SK-N-SH (cell line): ENCODE data around the gene SLC25A42.

ENCODE experiments used
- CHD2 ChIP-seq: fragments of 150-350 bp; IDR thresholded peaks from 2 replicates; pipeline ENCODE4 v1.6.1; 2018; ENCODE audit warnings: low read length; ENCODE audit not compliant: partially characterized antibody
- FOXM1 ChIP-seq: IDR thresholded peaks from 2 replicates; pipeline ENCODE4 v1.4.0; 2012; ENCODE audit warnings: low read depth, mild to moderate bottlenecking
- NFIC ChIP-seq: IDR thresholded peaks from 2 replicates; pipeline ENCODE4 v1.4.0; 2012; ENCODE audit warnings: borderline replicate concordance
- NRF1 ChIP-seq: IDR thresholded peaks from 2 replicates; pipeline ENCODE4 v1.6.1; 2012; ENCODE audit warnings: low read depth, mild to moderate bottlenecking, low read length
- POLR2AphosphoS5 ChIP-seq: IDR thresholded peaks from 2 replicates; pipeline ENCODE4 v1.6.1; 2012; ENCODE audit warnings: low read depth, low read length
- RAD21 ChIP-seq: IDR thresholded peaks from 2 replicates; pipeline ENCODE4 v1.6.1; 2012; ENCODE audit warnings: mild to moderate bottlenecking, low read length
- TAF1 ChIP-seq: IDR thresholded peaks from 2 replicates; pipeline ENCODE4 v1.6.1; 2012; ENCODE audit warnings: low read depth, mild to moderate bottlenecking, low read length, moderate library complexity, borderline replicate concordance
- TEAD4 ChIP-seq: IDR thresholded peaks from 2 replicates; pipeline ENCODE4 v1.4.0; 2012; ENCODE audit warnings: mild to moderate bottlenecking, borderline replicate concordance; ENCODE audit not compliant: insufficient read depth
- YY1 ChIP-seq: IDR thresholded peaks from 2 replicates; pipeline ENCODE4 v1.4.0; 2012; ENCODE audit warnings: low read depth, mild to moderate bottlenecking
- TF ChIP-seq, protein P1 (sequence below): fragments of 200-600 bp; sonication (generic); IDR thresholded peaks from 2 replicates; pipeline ENCODE4 v1.6.1; 2017; ENCODE audit warnings: antibody characterized with exemption, mild to moderate bottlenecking, moderate library complexity

DNA sequence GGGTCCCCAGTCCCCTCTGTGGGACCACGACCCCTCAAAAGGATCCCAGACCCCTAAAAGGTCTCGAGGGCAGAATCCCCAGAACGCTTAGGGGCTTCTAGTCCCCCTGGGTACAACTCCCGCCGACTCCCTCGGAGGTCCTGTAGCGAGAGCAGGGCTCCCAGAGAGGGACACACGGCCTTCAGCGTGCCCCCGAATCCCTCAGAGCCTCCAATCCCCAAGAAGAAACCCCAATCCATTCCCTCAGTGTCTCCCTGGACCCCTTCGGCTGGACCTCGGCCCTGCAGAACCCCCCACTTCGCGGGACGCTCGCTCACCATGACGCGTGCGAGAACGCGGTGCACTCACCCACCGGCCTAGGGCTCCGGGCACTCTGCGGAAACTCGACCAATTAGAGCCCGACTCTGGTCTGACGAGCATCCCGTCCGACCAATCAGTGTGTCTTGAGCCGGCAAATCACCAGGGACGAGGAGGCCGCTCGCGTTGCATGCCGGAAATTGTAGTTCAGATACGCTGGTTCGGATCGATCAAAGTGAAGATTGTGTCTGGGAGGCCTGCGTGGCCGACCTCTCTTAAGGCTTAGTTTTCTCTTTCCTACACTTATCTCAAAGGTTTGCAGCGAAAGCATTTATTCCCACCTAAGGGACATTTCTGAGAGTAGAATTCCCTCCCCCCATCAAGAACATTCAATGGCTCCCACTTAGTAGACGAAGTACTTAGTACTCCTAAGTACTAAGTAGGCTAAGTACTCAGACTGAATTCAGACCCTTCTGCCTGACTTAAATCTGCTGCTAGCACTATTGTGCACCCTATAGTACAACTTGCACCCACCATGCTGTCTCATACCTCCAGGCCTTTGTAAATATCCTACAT is 74.6 kb downstream of the SLC25A42 start, which contains the start of gene TMEM161A:
- TF ChIP-seq NRF1 (no peak), CHD2 (peak; percentile 94), NFIC (no peak), YY1 (peak; percentile 41; the same call in 1 of the 2 replicates), FOXM1 (no peak), TAF1 (peak; percentile 62; the same call in 1 of the 2 replicates), TEAD4 (no peak), POLR2AphosphoS5 (peak; percentile 81; the same call in 1 of the 2 replicates), RAD21 (no peak)
- TF ChIP-seq, protein P1, sequence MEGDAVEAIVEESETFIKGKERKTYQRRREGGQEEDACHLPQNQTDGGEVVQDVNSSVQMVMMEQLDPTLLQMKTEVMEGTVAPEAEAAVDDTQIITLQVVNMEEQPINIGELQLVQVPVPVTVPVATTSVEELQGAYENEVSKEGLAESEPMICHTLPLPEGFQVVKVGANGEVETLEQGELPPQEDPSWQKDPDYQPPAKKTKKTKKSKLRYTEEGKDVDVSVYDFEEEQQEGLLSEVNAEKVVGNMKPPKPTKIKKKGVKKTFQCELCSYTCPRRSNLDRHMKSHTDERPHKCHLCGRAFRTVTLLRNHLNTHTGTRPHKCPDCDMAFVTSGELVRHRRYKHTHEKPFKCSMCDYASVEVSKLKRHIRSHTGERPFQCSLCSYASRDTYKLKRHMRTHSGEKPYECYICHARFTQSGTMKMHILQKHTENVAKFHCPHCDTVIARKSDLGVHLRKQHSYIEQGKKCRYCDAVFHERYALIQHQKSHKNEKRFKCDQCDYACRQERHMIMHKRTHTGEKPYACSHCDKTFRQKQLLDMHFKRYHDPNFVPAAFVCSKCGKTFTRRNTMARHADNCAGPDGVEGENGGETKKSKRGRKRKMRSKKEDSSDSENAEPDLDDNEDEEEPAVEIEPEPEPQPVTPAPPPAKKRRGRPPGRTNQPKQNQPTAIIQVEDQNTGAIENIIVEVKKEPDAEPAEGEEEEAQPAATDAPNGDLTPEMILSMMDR = no peak
